ENCODE data around the gene CCDC61.
A peak's percentile ranks its signal among the peaks of the same experiment; 100 is the strongest.

The CCDC61 gene

DNA sequence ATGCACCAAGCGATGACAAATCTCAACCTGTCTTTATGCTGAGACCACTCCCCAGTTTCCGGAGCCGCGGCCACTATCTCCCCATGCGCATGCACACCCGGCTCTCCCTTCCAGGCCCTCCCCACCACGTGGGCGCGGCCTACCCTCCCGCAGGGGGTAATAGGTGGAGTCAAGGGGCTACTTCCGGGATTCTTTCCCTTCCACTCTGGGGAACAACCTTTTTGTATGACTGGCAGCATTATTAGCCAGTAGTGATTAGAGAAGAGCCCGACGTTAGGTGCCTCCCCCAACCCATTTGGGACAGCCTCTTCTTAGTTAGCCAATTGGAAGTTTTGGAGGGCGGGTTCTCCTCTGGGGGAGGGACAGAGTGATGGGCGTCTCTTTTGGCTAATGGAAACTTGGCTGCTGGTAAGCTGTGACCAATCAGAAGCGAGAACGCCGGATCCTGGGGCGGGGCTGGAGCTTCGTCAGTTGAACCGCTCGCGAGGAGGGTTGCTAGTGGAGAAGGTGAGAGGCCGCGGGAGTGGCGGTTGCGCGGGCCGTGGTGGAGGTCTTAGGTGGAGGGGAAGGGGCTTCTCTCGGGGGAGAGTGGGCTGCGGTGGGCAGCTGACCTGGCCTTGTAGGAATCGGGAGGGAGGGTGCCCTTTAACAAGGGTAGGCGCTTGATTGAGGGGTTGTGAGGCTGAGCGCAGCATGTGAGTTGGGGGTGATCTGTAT is at the start of gene CCDC61:
TSS of gene CCDC61 (plus strand) at position 470 of the 717 bp plus-strand sequence. CDS start 7,552 bp downstream, outside the sequence.
- peak; percentile 99 for FAIRE-seq

DNA sequence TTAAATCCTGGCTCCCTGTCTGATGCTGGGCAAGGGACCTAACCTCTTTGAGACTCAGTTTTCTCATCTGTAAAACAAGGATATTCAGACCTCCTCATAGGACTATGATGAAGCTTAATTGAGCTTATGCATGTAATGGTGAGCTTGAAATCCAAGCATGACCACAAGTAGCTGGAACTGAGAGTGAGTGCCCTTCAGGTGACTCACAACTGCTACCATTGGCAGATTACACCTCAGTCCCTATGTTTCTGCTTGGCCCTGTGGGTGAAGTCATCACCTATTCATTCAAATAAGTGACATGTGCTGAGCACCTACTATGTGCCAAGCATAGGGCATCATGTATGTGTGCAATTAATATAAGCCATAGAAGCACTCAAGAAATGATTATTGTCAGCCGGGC is 47.3 kb upstream of the CCDC61 start:
- no peak for FAIRE-seq

DNA sequence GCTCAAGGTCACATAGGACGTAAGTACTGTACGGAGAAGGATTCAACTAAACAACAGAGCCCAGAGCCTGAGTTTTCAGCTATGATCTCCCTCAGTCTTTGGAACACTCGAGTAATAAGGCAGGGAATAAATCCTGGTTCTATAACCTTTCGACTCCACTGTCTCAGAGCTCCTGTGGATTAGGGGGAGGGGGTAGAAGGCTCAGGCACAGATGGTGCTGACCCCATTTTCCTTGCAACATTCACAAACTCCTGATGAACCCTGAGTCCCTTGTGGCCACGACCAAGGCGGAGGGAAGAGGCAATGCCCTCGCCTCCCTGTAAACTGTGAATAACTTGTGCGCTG is 43.0 kb upstream of the CCDC61 start:
- FAIRE-seq, result no peak

DNA sequence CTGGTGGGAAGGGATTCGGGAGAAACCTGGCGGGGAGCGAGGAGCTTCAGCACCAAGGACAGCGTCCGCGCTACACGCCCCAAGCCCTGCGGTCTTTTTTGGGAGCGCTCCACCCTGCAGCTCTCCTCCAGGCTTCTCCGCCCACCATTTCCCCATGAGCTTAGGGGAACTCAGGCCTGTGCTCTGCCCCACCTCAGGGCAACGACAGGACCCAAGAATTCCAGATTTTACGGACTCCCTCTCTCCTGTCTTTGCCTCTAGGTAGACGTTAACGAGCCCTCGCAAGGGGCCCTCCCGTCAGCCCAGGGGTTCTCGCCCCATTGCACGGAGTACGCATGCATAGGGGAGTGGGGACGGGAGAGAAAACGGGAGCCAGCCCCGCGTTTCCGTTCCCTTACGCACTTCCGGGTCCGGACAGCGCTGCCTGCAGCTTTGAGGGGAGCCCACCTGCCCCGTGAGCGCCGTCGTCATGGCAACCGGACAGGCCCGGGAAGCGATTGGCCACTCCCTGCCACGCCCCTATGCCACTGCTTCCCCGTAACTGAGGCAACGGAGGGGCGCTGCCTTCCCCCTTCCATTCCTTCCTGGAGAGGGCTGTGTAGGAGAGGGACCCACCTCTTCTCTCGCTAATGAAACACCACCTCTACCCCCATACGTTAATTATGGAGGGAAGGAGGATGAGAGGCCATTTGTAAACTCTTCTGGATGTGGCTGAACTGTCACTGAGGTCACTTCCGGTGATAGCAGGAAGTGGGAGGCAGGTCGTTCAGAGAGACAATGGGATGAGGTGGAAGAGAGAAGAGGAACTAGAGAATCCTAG is 42.4 kb upstream of the CCDC61 start:
- peak; percentile 8 for FAIRE-seq

GRCh38 chr19:45953676-45954075 is 41.6 kb upstream of the CCDC61 start:
- no peak for FAIRE-seq

- no peak for FAIRE-seq
Measured at GRCh38 chr19:45954156-45954555, 41.1 kb upstream of the CCDC61 start.

- FAIRE-seq, result no peak
Measured at GRCh38 chr19:45955905-45956608, 39.2 kb upstream of the CCDC61 start.

DNA sequence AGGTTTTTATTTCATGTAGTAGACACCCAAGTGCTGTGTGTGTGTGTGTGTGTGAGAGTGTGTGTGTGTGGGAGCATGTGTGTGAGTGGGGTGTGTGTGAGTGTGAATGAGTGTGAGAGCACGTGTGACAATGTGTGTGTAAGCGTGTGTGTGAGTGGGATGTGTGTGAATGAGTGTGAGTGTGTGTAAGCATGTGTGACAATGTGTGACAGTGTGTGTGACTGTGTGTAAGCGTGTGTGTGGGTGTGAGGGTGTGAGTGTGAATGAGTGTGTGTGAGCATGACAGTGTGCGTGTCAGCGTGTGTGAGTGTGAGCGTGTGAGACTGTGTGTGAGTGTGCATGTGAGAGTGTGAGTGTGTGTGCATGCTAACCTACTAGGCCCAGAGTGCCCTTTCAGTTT is 36.9 kb upstream of the CCDC61 start:
- no peak for FAIRE-seq

DNA sequence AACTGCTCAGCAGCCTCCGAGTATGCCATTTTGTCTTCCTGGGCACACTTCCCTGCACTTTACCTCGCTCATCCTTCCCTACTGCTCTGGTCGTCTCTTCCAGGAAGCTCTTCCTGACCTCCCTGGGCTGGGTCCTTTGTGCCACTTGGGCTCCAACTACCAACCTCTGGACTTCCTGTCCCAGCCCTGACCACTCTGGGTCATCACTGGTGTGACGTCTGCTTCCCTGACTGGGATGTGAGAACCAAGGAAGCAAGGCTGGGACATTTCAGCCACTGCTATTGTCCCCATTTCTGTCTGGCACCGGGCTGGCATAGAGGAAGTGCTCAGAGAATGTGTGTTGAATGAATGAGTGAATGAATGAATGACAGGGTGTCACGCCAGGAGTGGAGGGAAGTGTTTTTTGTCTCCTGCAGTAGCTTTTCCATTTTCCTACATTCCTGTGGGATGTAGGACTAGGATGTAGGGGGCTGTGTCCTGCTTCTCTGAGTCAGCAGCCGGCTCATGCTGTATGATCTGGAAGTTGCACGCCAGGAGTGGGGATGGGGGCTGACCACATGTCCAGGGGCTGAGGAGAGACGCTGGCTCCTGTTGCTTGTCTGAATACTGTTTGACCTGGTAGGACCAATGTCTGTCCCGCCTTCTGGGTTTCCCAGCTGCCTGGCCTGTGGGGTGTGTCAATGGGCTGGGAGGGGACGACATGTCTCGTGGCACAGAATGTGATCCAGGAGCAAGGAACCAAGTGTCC is 36.3 kb upstream of the CCDC61 start:
- no peak for FAIRE-seq

DNA sequence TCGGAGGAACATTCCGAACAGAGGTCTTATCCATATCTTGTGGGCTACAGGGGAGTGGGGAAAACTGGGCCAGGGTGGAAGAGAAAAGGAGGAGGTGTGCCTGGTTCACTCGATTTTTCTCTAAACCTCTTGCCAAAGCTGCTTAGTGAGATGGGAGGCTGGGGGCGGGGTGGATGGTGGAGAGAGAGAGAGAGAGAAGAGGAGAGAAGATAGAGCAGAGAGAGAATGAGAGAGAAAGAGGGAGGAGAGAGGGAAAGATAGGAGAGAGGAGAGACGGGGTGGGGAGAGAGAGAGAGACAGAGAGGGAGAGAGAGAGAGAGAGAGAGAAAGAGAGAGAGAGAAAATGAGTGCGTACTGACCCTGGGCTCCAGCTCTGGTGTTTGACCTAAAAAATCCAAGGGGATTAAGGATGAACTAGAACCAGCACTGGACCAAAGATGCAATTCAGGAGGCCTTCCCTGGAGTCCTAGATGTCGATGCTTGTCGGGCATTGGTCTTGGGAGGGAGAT is 35.7 kb upstream of the CCDC61 start:
- no peak for FAIRE-seq

GRCh38 chr19:45960595-45961235 is 34.6 kb upstream of the CCDC61 start:
- no peak for FAIRE-seq

- no peak for FAIRE-seq
Measured at GRCh38 chr19:45962021-45962420, 33.2 kb upstream of the CCDC61 start.

DNA sequence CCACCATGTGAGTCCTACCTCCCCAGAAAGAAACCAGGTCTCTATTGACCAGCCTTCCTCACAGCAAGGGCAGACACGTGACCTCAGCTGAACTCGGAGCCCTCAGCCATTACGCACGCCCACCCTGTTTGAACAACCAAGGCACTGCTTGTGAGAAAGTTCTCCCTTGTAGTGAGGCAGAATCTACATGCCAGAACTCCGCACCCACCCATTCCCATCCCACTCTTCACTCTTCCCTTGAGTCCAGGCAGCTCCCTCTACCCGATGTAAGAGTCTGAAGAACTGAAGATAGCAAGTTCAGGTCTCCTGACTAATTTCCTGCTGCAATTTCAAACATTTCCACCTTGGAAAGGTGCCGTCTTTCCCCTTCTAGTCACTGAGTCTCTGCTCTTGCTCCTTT is 28.0 kb upstream of the CCDC61 start:
- no peak for FAIRE-seq

- FAIRE-seq, result no peak
Measured at GRCh38 chr19:45968626-45969025, 26.6 kb upstream of the CCDC61 start.

- FAIRE-seq, result no peak
Measured at GRCh38 chr19:45969676-45970075, 25.6 kb upstream of the CCDC61 start.

DNA sequence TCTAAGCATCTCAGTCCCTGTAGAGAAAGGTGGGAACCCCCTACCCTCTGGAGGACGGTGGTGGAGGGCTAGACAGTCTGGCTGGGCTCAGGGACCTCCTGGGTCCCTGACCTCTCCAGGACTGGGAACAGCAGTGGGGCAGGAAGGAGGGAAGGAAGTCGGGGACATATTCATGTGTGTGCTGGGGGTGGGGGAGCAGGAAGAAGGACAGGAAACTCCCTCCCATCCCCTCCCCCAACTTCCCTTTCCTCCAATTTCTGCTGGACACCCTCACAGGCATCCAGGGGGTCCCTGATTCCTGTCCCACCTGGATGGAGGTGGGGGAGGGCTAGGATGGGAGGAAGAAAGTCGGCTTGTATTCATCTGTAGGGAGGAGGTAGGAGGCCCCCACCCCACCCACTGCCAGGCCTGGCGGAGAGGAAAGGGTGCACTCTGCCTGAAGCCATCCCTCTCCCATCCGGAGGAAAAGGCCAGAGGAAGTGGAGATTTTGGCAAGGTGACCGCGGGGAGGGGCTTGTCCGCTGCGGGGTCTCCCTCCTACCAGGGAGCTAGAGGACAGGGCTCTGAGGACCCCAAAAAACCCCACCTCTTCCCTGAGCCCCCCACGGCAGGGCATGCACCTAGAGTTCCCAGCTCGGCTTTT is 23.9 kb upstream of the CCDC61 start:
- FAIRE-seq, result no peak

GRCh38 chr19:45972081-45972946 is 23.0 kb upstream of the CCDC61 start:
- FAIRE-seq, result no peak

DNA sequence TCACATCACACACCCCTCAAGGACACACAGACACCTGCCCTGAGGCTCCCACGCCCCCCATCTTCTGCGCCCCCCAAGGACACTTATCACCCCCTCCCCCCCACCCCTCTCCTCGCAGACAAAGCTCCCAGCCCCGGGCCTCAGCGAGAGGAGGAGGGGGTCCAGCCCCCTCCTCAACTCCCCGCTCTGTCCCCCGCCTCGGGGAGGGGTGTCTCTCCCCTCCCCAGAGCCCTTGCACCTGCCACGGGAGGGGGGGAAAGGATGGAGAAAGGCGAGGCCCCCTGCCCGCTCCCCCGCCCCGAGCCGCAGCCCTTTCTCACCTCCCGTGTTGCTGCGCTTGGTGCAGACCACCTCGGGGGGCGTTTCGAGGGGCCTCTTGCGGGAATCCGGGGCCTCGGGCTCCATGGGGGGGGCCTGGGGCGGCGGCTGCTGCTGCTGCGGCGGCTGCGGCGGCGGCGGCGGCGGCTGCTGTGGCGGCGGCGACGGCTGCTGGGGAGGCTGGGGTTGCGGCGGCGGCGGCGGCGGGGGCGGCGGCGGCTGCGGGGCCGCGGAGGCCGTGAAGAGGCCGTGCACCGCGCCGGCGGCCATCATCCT is 22.2 kb upstream of the CCDC61 start:
- FAIRE-seq, result no peak

DNA sequence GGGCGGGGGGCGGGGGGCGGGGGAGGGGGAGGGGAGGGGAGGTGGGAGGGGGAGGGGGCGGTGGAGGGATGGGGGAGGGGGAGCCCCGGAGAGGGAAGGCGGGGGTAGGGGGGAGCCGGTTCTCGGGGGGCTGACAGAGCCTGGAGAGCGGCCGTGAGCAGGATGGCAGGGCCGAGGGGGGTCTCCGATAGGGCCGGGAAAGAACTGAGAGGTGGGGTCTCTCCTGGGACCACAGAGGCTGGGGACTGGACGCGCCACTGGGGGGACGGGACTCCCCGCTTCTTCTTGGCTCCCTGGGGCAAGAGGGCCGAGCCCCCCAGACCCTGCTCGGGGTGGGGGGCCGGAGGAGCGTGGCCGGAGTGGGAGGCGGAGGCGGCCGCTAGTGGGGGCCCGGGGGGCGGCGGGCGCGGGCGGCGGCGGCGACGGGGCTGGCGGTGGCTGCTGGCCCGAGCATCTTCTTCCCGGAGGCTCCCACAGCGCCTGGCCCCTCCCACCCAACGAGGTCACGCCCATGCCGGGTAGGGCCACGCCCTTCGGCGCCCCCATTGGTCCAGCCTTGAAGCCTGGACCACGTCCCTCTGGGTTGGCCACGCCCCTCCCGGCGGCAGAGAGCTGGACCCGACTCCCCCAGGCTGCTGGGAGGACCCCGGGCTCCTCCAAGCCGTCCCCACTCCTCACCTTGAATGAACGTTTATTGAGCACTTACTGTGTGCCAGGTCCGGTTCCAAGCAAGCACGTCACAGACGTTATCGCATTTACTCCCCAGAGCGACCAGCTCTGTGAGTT is 21.5 kb upstream of the CCDC61 start, which contains the start of gene NOVA2:
TSS of gene NOVA2 (minus strand) at position 313 of the 786 bp plus-strand sequence. CDS start 514 bp downstream, outside the sequence.
- FAIRE-seq, result peak; percentile 11
